SU-DHL-6 (cell line): Measurements from ENCODE around the gene SRGN.

Source experiments
- EZH2phosphoT487 ChIP-seq: fragments of 200-600 bp; sonication (generic), shearing (Covaris generic); conservative IDR thresholded peaks from 2 replicates; pipeline ENCODE4 v1.6.1; 2018; ENCODE audit warnings: mild to moderate bottlenecking, antibody characterized with exemption, low read length, moderate library complexity, mixed read lengths
- TF ChIP-seq, protein P1 (sequence below): fragments of 200-600 bp; sonication (generic); IDR thresholded peaks from one replicate; pipeline ENCODE4 v1.5.1; 2017; ENCODE audit warnings: antibody characterized with exemption, mild to moderate bottlenecking, low read length, moderate library complexity; ENCODE audit not compliant: insufficient read depth, poor library complexity, severe bottlenecking

DNA sequence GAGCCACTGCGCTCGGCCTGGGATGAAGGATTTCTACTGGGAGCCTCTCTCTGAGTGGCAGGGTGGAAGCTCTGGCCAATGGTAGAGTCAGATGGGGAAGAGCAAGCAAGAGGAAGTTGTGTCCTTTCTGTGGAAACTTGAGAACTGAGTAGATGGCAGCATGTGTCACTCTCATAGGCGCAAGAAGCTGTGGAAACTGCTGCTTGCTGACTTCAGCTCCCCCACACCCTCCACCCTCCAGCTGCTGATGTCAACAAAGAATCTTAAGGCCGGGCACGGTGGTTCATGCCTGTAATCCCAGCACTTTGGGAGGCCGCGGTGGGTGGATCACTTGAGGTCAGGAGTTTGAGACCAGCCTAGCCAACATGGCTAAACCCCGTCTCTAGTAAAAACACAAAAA lies 39.8 kb upstream of the SRGN start:
- TF ChIP-seq, protein P1, sequence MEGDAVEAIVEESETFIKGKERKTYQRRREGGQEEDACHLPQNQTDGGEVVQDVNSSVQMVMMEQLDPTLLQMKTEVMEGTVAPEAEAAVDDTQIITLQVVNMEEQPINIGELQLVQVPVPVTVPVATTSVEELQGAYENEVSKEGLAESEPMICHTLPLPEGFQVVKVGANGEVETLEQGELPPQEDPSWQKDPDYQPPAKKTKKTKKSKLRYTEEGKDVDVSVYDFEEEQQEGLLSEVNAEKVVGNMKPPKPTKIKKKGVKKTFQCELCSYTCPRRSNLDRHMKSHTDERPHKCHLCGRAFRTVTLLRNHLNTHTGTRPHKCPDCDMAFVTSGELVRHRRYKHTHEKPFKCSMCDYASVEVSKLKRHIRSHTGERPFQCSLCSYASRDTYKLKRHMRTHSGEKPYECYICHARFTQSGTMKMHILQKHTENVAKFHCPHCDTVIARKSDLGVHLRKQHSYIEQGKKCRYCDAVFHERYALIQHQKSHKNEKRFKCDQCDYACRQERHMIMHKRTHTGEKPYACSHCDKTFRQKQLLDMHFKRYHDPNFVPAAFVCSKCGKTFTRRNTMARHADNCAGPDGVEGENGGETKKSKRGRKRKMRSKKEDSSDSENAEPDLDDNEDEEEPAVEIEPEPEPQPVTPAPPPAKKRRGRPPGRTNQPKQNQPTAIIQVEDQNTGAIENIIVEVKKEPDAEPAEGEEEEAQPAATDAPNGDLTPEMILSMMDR = no peak
- no peak for TF ChIP-seq EZH2phosphoT487
